H9 (cell line): ENCODE results near the gene FBH1. TPM values are rescaled to one million over a fixed set of nuclear protein-coding genes. Genes with fewer than 3 reads are reported as not detected.

Experiments
- DNase-seq: peaks from one replicate; pipeline ENCODE4 v3.0.0-alpha.2; 2017
- H2AFZ ChIP-seq: one replicate; pipeline ENCODE4 v1.6.1; 2013; ENCODE audit warnings: mild to moderate bottlenecking, low read length, control low read depth, moderate library complexity
- H2AK5ac ChIP-seq: 2 replicates; pipeline ENCODE4 v1.6.1; 2013; ENCODE audit warnings: low read length, control low read depth, mixed read lengths; ENCODE audit not compliant: insufficient read length
- H2BK120ac ChIP-seq: one replicate; pipeline ENCODE4 v1.6.1; 2013; ENCODE audit warnings: low read depth, mild to moderate bottlenecking, low read length, control low read depth, inconsistent platforms; ENCODE audit not compliant: poor library complexity, severe bottlenecking
- H2BK12ac ChIP-seq: 2 replicates; pipeline ENCODE4 v1.6.1; 2013; ENCODE audit warnings: low read length, control low read depth, mixed read lengths, low read depth; ENCODE audit not compliant: insufficient read length
- H2BK15ac ChIP-seq: 2 replicates; pipeline ENCODE4 v1.6.1; 2013; ENCODE audit warnings: low read depth, low read length, control low read depth
- H2BK20ac ChIP-seq: one replicate; pipeline ENCODE4 v1.6.1; 2013; ENCODE audit warnings: low read depth, mild to moderate bottlenecking, low read length, control low read depth, inconsistent platforms; ENCODE audit not compliant: poor library complexity, severe bottlenecking
- H2BK5ac ChIP-seq: 2 replicates; pipeline ENCODE4 v1.6.1; 2013; ENCODE audit warnings: low read length, control low read depth, mixed read lengths; ENCODE audit not compliant: insufficient read length
- H3K14ac ChIP-seq: 2 replicates; pipeline ENCODE4 v1.6.1; 2013; ENCODE audit warnings: low read length, control low read depth; ENCODE audit not compliant: insufficient read depth
- H3K18ac ChIP-seq: 2 replicates; pipeline ENCODE4 v1.6.1; 2013; ENCODE audit warnings: low read depth, mild to moderate bottlenecking, mixed read lengths, low read length, control low read depth; ENCODE audit not compliant: insufficient read length
- H3K23ac ChIP-seq: 2 replicates; pipeline ENCODE4 v1.6.1; 2013; ENCODE audit warnings: low read length, control low read depth, mixed read lengths, low read depth; ENCODE audit not compliant: insufficient read length
- H3K23me2 ChIP-seq: 2 replicates; pipeline ENCODE4 v1.6.1; 2013; ENCODE audit warnings: low read depth, mild to moderate bottlenecking, mixed read lengths, low read length, control low read depth; ENCODE audit not compliant: insufficient read length, poor library complexity, severe bottlenecking
- H3K27ac ChIP-seq: 2 replicates; pipeline ENCODE4 v1.5.1; 2013; ENCODE audit warnings: low read length, control low read depth, mixed read lengths, low read depth; ENCODE audit not compliant: insufficient read length
- H3K27me3 ChIP-seq: 2 replicates; pipeline ENCODE4 v1.6.1; 2013; ENCODE audit warnings: low read length, control low read depth, inconsistent platforms; ENCODE audit not compliant: insufficient read depth
- H3K4ac ChIP-seq: 2 replicates; pipeline ENCODE4 v1.6.1; 2013; ENCODE audit warnings: low read depth, mild to moderate bottlenecking, control low read depth, inconsistent platforms, low read length, moderate library complexity
- H3K4me1 ChIP-seq: 2 replicates; pipeline ENCODE4 v1.6.1; 2013; ENCODE audit warnings: low read length, control low read depth, inconsistent platforms; ENCODE audit not compliant: insufficient read depth
- H3K4me2 ChIP-seq: 2 replicates; pipeline ENCODE4 v1.6.1; 2013; ENCODE audit warnings: low read length, control low read depth, mixed read lengths; ENCODE audit not compliant: insufficient read length, insufficient read depth
- H3K56ac ChIP-seq: 2 replicates; pipeline ENCODE4 v1.6.1; 2013; ENCODE audit warnings: low read depth, mild to moderate bottlenecking, mixed read lengths, low read length, control low read depth; ENCODE audit not compliant: insufficient read length
- H3K79me1 ChIP-seq: 2 replicates; pipeline ENCODE4 v1.6.1; 2013; ENCODE audit warnings: low read depth, mild to moderate bottlenecking, moderate library complexity, low read length, control low read depth, inconsistent platforms; ENCODE audit not compliant: insufficient read depth, poor library complexity, severe bottlenecking
- H3K79me2 ChIP-seq: 2 replicates; pipeline ENCODE4 v1.6.1; 2013; ENCODE audit warnings: low read length, control low read depth, inconsistent platforms; ENCODE audit not compliant: insufficient read depth
- H3K9ac ChIP-seq: 2 replicates; pipeline ENCODE4 v1.6.1; 2013; ENCODE audit warnings: low read length, control low read depth, mixed read lengths; ENCODE audit not compliant: insufficient read length; ENCODE audit errors: extremely low read depth
- H3K9me3 ChIP-seq: one replicate; pipeline ENCODE4 v1.6.1; 2013; ENCODE audit warnings: low read depth, low read length, inconsistent platforms; ENCODE audit not compliant: control insufficient read depth
- H3T11ph ChIP-seq: one replicate; pipeline ENCODE4 v1.6.1; 2013; ENCODE audit warnings: mild to moderate bottlenecking, low read length, control low read depth, inconsistent platforms
- H4K20me1 ChIP-seq: one replicate; pipeline ENCODE4 v1.6.1; 2013; ENCODE audit not compliant: control insufficient read depth, insufficient read length, insufficient read depth
- H4K5ac ChIP-seq: 2 replicates; pipeline ENCODE4 v1.6.1; 2013; ENCODE audit warnings: low read depth, mild to moderate bottlenecking, mixed read lengths, low read length, control low read depth; ENCODE audit not compliant: insufficient read length
- H4K8ac ChIP-seq: replicated peaks from 2 replicates; pipeline ENCODE4 v1.6.1; 2013; ENCODE audit warnings: low read length, control low read depth, mixed read lengths, low read depth; ENCODE audit not compliant: insufficient read length
- H4K91ac ChIP-seq: 2 replicates; pipeline ENCODE4 v1.6.1; 2013; ENCODE audit warnings: low read depth, mild to moderate bottlenecking, moderate library complexity, mixed read lengths, low read length, control low read depth; ENCODE audit not compliant: insufficient read length
- H3K27ac Mint-ChIP-seq, 3 experiments: 2 replicates in 2 of 3; 3 replicates in 1 of 3; pipeline ENCODE4 v1.8.0; 2020 to 2021; ENCODE audit warnings: mixed read lengths in 3 of 3, mild to moderate bottlenecking in 1 of 3, moderate library complexity in 1 of 3
- H3K27me3 Mint-ChIP-seq: 2 replicates; pipeline ENCODE4 v1.8.0; 2021; ENCODE audit warnings: low read depth, mild to moderate bottlenecking, moderate library complexity, mixed read lengths
- H3K36me3 Mint-ChIP-seq, 3 experiments: 2 replicates in 2 of 3; 3 replicates in 1 of 3; pipeline ENCODE4 v1.8.0; 2020 to 2021; ENCODE audit warnings: low read depth in 3 of 3, mixed read lengths in 3 of 3; ENCODE audit not compliant: insufficient read depth in 1 of 3
- H3K4me1 Mint-ChIP-seq, 2 experiments: 2 replicates each; pipeline ENCODE4 v1.8.0; 2020; ENCODE audit warnings: mixed read lengths in 2 of 2
- H3K4me3 Mint-ChIP-seq, 2 experiments: 2 replicates in 1 of 2; 3 replicates in 1 of 2; pipeline ENCODE4 v1.8.0; 2020 to 2021; ENCODE audit warnings: mild to moderate bottlenecking in 2 of 2, mixed read lengths in 2 of 2, moderate library complexity in 1 of 2
- H3K9me3 Mint-ChIP-seq, 2 experiments: 2 replicates in 1 of 2; 3 replicates in 1 of 2; pipeline ENCODE4 v1.8.0; 2020; ENCODE audit warnings: mild to moderate bottlenecking in 2 of 2, mixed read lengths in 2 of 2, moderate library complexity in 1 of 2
- WGBS: extraction: QIAGEN DNeasy Blood & Tissue Kit; methylation state at CpG from one replicate; pipeline ENCODE4 v1.1.7; 2013; ENCODE audit warnings: missing lambda C conversion rate, low lambda C conversion rate, mixed read lengths; ENCODE audit not compliant: insufficient read length; ENCODE audit errors: extremely low coverage; 5-methylcytosine and 5-hydroxymethylcytosine counted together
- total RNA-seq: library from RNA; stranded (reverse); gene quantifications from 2 replicates; pipeline ENCODE4 v1.2.1, GENCODE V29; 2021
- TF ChIP-seq, protein P1 (sequence below): fragments of 200-600 bp; sonication (generic); conservative IDR thresholded peaks from 3 replicates; pipeline ENCODE4 v1.8.0; 2021; ENCODE audit warnings: antibody characterized with exemption, mild to moderate bottlenecking

The FBH1 gene
- total RNA-seq, 1 experiment from 2014 or later: 52.2 TPM

DNA sequence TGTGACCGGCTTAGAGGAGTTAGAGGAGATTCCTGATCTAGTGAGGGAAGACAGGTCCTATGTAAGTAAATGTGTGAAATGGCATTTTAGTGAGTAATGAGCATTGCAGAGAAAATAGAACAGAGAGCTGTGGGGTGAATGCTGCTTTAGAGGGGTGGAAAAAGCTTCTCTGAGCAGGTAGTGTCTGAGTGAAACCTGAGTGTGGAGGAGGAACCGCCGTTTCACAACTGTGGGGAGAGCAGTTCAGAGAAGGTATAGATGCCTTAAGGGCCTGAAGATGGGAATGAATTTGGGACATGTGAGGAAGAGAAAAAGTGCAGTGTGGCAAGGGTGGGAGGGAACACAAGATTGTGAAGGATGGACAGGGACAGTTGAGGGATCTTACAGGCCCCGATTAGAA, 21.6 kb downstream of the FBH1 start:
- no peak for DNase-seq
- no peak overlapping the region for H4K91ac ChIP-seq
- no peaks in the 10 kb centered on the region for H3K79me2 ChIP-seq
- H3K4me2 ChIP-seq: no peak overlapping the region
- H3K27ac Mint-ChIP-seq: peak overlapping the region in 1 of 3 experiments; percentile 3; a peak in 2 of 7 replicates
- no peaks in the 10 kb centered on the region for H3K23me2 ChIP-seq
- TF ChIP-seq, protein P1, sequence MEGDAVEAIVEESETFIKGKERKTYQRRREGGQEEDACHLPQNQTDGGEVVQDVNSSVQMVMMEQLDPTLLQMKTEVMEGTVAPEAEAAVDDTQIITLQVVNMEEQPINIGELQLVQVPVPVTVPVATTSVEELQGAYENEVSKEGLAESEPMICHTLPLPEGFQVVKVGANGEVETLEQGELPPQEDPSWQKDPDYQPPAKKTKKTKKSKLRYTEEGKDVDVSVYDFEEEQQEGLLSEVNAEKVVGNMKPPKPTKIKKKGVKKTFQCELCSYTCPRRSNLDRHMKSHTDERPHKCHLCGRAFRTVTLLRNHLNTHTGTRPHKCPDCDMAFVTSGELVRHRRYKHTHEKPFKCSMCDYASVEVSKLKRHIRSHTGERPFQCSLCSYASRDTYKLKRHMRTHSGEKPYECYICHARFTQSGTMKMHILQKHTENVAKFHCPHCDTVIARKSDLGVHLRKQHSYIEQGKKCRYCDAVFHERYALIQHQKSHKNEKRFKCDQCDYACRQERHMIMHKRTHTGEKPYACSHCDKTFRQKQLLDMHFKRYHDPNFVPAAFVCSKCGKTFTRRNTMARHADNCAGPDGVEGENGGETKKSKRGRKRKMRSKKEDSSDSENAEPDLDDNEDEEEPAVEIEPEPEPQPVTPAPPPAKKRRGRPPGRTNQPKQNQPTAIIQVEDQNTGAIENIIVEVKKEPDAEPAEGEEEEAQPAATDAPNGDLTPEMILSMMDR: no peak
- no peak overlapping the region for H3K9ac ChIP-seq
- no peak overlapping the region for H2AFZ ChIP-seq
- no peaks in the 10 kb centered on the region for H3K79me1 ChIP-seq
- H3K4me3 Mint-ChIP-seq: no peak overlapping the region
- no CpG with 5 or more reads among the region's 4 CpGs for WGBS
- H3K23ac ChIP-seq: no peak overlapping the region
- no peak overlapping the region for H3K18ac ChIP-seq
- H3K9me3 ChIP-seq: no peaks in the 10 kb centered on the region
- H2BK12ac ChIP-seq: no peak overlapping the region
- H3K4me1 Mint-ChIP-seq: no peaks in the 10 kb centered on the region
- H3K9me3 Mint-ChIP-seq: no peaks in the 10 kb centered on the region
- no peak overlapping the region for H2AK5ac ChIP-seq
- no peaks in the 10 kb centered on the region for H3K27me3 ChIP-seq
- no peak overlapping the region for H4K5ac ChIP-seq
- no peak overlapping the region for H2BK120ac ChIP-seq
- H2BK15ac ChIP-seq: no peak overlapping the region
- no peaks in the 10 kb centered on the region for H3K27me3 Mint-ChIP-seq
- no peaks in the 10 kb centered on the region for H3K4me1 ChIP-seq
- H3K36me3 Mint-ChIP-seq: peaks cover 49 to 85% (median 80%) of the 10 kb centered on the region in 3 experiments
- H4K8ac ChIP-seq: no peak overlapping the region
- no peak overlapping the region for H3K14ac ChIP-seq
- H3K4ac ChIP-seq: no peak overlapping the region
- H4K20me1 ChIP-seq: no peaks in the 10 kb centered on the region
- no peak overlapping the region for H2BK5ac ChIP-seq
- H3K56ac ChIP-seq: no peak overlapping the region
- H3T11ph ChIP-seq: no peak overlapping the region
- no peak overlapping the region for H2BK20ac ChIP-seq
- no peak overlapping the region for H3K27ac ChIP-seq
